CD4-positive, alpha-beta memory T cell (primary cell): ENCODE data around the gene ARHGAP9. TPM values are rescaled to one million over a fixed set of nuclear protein-coding genes. Genes with fewer than 3 reads are reported as not detected.
"Not testable (repeated sequence)": the region's sequence is repeated elsewhere in the genome, so short reads cannot be mapped to it uniquely, and the experiment has no call there.

Experiments
- CTCF ChIA-PET: fragments of 350-600 bp; sonication (Branson Sonifier 250); formaldehyde crosslinking; loops from one replicate; lab custom pipeline; 2021; ENCODE audit warnings: inconsistent platforms; ENCODE audit not compliant: partially characterized antibody; lab: Charles Lee
- POLR2A ChIA-PET: fragments of 350-600 bp; sonication (Branson Sonifier 250); formaldehyde crosslinking; loops from one replicate; lab custom pipeline; 2021; ENCODE audit not compliant: partially characterized antibody; lab: Charles Lee
- DNase-seq, 5 donors: peaks; one replicate each; pipeline versions ENCODE4 v3.0.0 to v3.0.0-alpha.2; 2020 to 2022; ENCODE audit warnings: mixed read lengths in 1 of 5
- H3K27ac ChIP-seq: one replicate; pipeline ENCODE4 v1.7.0; 2013; ENCODE audit warnings: low read depth, low read length
- H3K27me3 ChIP-seq: 2 replicates; pipeline ENCODE4 v1.7.0; 2013; ENCODE audit warnings: mild to moderate bottlenecking, low read length, moderate library complexity; ENCODE audit not compliant: insufficient read depth
- H3K36me3 ChIP-seq: 2 replicates; pipeline ENCODE4 v1.7.0; 2013; ENCODE audit warnings: mild to moderate bottlenecking, low read length, moderate library complexity; ENCODE audit not compliant: insufficient read depth
- H3K4me1 ChIP-seq: 2 replicates; pipeline ENCODE4 v1.7.0; 2013; ENCODE audit warnings: mild to moderate bottlenecking, low read length, moderate library complexity; ENCODE audit not compliant: insufficient read depth
- H3K4me3 ChIP-seq, 2 donors: one replicate each; pipeline ENCODE4 v1.7.0; 2013; ENCODE audit warnings: low read length in 2 of 2, mild to moderate bottlenecking in 1 of 2
- H3K9me3 ChIP-seq, 2 donors: one replicate each; pipeline ENCODE4 v1.7.0; 2013; ENCODE audit warnings: low read length in 2 of 2, control low read depth in 1 of 2; ENCODE audit not compliant: control insufficient read depth in 1 of 2
- H3K27ac Mint-ChIP-seq, 7 donors: one replicate each; pipeline ENCODE4 v1.8.0; 2020 to 2021; ENCODE audit warnings: mixed read lengths in 7 of 7, mild to moderate bottlenecking in 6 of 7, inconsistent platforms in 3 of 7, moderate library complexity in 3 of 7
- H3K27me3 Mint-ChIP-seq, 2 donors: one replicate each; pipeline ENCODE4 v1.8.0; 2020 to 2021; ENCODE audit warnings: mixed read lengths in 2 of 2
- H3K36me3 Mint-ChIP-seq, 2 donors: one replicate each; pipeline ENCODE4 v1.8.0; 2020 to 2021; ENCODE audit warnings: mixed read lengths in 2 of 2, inconsistent platforms in 1 of 2, mild to moderate bottlenecking in 1 of 2
- H3K4me1 Mint-ChIP-seq, 4 donors: one replicate each; pipeline ENCODE4 v1.8.0; 2020 to 2021; ENCODE audit warnings: mixed read lengths in 4 of 4, mild to moderate bottlenecking in 1 of 4
- H3K4me3 Mint-ChIP-seq, 8 donors: one replicate each; pipeline ENCODE4 v1.8.0; 2020 to 2021; ENCODE audit warnings: mixed read lengths in 8 of 8, mild to moderate bottlenecking in 7 of 8, moderate library complexity in 6 of 8, inconsistent platforms in 3 of 8
- H3K9me3 Mint-ChIP-seq, 8 donors: one replicate each; pipeline ENCODE4 v1.8.0; 2020 to 2021; ENCODE audit warnings: mixed read lengths in 8 of 8, mild to moderate bottlenecking in 5 of 8, inconsistent platforms in 3 of 8, moderate library complexity in 1 of 8
- intact Hi-C: fragments of 100-400 bp; cut with micrococcal nuclease; formaldehyde crosslinking; loops from one replicate; pipeline ENCODE4 v1.15.1; 2023
- polyA plus RNA-seq, 2 donors: library from polyadenylated mRNA; unstranded; fragments of 300-500 nt; fragmentation: Illumina TruSeq; gene quantifications; one replicate each; pipeline ENCODE4 v1.2.3, GENCODE V29; 2021
- total RNA-seq, 2 experiments: library from RNA; stranded (reverse); gene quantifications; one replicate each; pipeline ENCODE4 v1.2.3, GENCODE V29; 2021

The ARHGAP9 gene
- total and polyA plus RNA-seq, 4 experiments from 2014 or later = 206 to 278 (median 241) TPM

- Mint-ChIP-seq H3K36me3 (peaks cover 47 to 56% of the 10 kb centered on the region in 2 donors), H3K27me3 (no peaks in the 10 kb centered on the region), H3K27ac (peak overlapping the region in 3 of 7 donors; percentile 33 to 45 (median 39)), H3K9me3 (no peaks in the 10 kb centered on the region), H3K4me3 (no peak overlapping the region), H3K4me1 (peaks cover 0 to 11% (median 7%) of the 10 kb centered on the region in 4 donors)
- Histone ChIP-seq H3K36me3 (peaks cover 47% of the 10 kb centered on the region), H3K27ac (no peak overlapping the region), H3K4me3 (no peak overlapping the region), H3K27me3 (no peaks in the 10 kb centered on the region), H3K4me1 (no peaks in the 10 kb centered on the region), H3K9me3 (no peaks in the 10 kb centered on the region)
- intact Hi-C loops = no loop called here
- DNase-seq = no peak
- POLR2A ChIA-PET = interaction anchor here (0.8 to 1.6 kb wide), 4 partner anchors 9 to 30 kb away, joined by 3 to 4 read pairs (median 3); partner anchors contain the start of gene ARHGAP9
- CTCF ChIA-PET = interaction anchor here (0.7 to 1.3 kb wide), 4 partner anchors 17 to 267 kb away, joined by 3 to 4 read pairs (median 3); partner anchors contain the start of gene ARHGAP9
These were observed 17.2 kb upstream of the ARHGAP9 start for GRCh38 chr12:57496822-57497221.

GRCh38 chr12:57495051-57495701 lies 15.5 kb upstream of the ARHGAP9 start:
- CTCF ChIA-PET, H3K27ac ChIP-seq, DNase-seq, H3K27ac Mint-ChIP-seq, POLR2A ChIA-PET, H3K9me3 Mint-ChIP-seq, H3K4me1 ChIP-seq, H3K27me3 Mint-ChIP-seq, H3K4me3 ChIP-seq, intact Hi-C loops, H3K27me3 ChIP-seq, H3K9me3 ChIP-seq, H3K4me3 Mint-ChIP-seq: not testable (repeated sequence)
- H3K36me3 ChIP-seq = peaks cover 46% of the 10 kb centered on the region
- Mint-ChIP-seq H3K36me3 (peaks cover 46 to 54% of the 10 kb centered on the region in 2 donors), H3K4me1 (peaks cover 0 to 17% (median 10%) of the 10 kb centered on the region in 4 donors)

GRCh38 chr12:57491393-57492280 lies 12.0 kb upstream of the ARHGAP9 start:
- no peaks in the 10 kb centered on the region for H3K27me3 Mint-ChIP-seq
- no peaks in the 10 kb centered on the region for H3K27me3 ChIP-seq
- H3K4me3 Mint-ChIP-seq = peak overlapping the region in 3 of 8 donors; percentile 12 to 64 (median 13)
- ChIA-PET POLR2A (interaction anchor here (6.3 kb wide), 1 partner anchor 15 kb away, joined by 75 read pairs; the partner anchor contains the start of gene ARHGAP9), CTCF (interaction anchor here (1.0 to 3.4 kb wide), 3 partner anchors 12 to 32 kb away, joined by 3 to 10 read pairs (median 4); partner anchors contain the start of genes ARHGAP9 and GLI1)
- peak in 1 of 5 donors; percentile 19 for DNase-seq
- peaks cover 0 to 3% (median 0%) of the 10 kb centered on the region in 8 donors for H3K9me3 Mint-ChIP-seq
- peak overlapping the region; percentile 30 to 86 (median 68) for H3K27ac Mint-ChIP-seq
- H3K4me3 ChIP-seq = no peak overlapping the region
- H3K9me3 ChIP-seq = no peaks in the 10 kb centered on the region
- H3K36me3 ChIP-seq = peaks cover 29% of the 10 kb centered on the region
- intact Hi-C loops = no loop called here
- peaks cover 18 to 38% (median 24%) of the 10 kb centered on the region in 4 donors for H3K4me1 Mint-ChIP-seq
- no peak overlapping the region for H3K27ac ChIP-seq
- H3K4me1 ChIP-seq = peaks cover 23% of the 10 kb centered on the region
- peaks cover 30 to 47% of the 10 kb centered on the region in 2 donors for H3K36me3 Mint-ChIP-seq

- peaks cover 30 to 42% of the 10 kb centered on the region in 2 donors for H3K36me3 Mint-ChIP-seq
- CTCF ChIA-PET = interaction anchor here (0.9 to 3.4 kb wide), 2 partner anchors 9 to 31 kb away, joined by 3 to 10 read pairs; partner anchors contain the start of gene GLI1
- Histone ChIP-seq H3K4me3 (no peak overlapping the region), H3K9me3 (no peaks in the 10 kb centered on the region), H3K27me3 (no peaks in the 10 kb centered on the region), H3K27ac (no peak overlapping the region), H3K4me1 (peaks cover 23% of the 10 kb centered on the region), H3K36me3 (peaks cover 28% of the 10 kb centered on the region)
- POLR2A ChIA-PET = interaction anchor here (2.0 to 6.3 kb wide), 2 partner anchors 13 to 30 kb away, joined by 12 to 75 read pairs; partner anchors contain the start of genes ARHGAP9 and DDIT3
- no peaks in the 10 kb centered on the region for H3K27me3 Mint-ChIP-seq
- no peak overlapping the region for H3K4me3 Mint-ChIP-seq
- peaks cover 18 to 38% (median 25%) of the 10 kb centered on the region in 4 donors for H3K4me1 Mint-ChIP-seq
- peaks cover 0 to 3% (median 0%) of the 10 kb centered on the region in 8 donors for H3K9me3 Mint-ChIP-seq
- intact Hi-C loops = no loop called here
- H3K27ac Mint-ChIP-seq = peak overlapping the region in 2 of 7 donors; percentile 29 to 61
- DNase-seq = no peak
These were observed 10.5 kb upstream of the ARHGAP9 start for GRCh38 chr12:57490126-57490525.

- Mint-ChIP-seq H3K36me3 (peaks cover 30 to 42% of the 10 kb centered on the region in 2 donors), H3K27ac (peak overlapping the region in 6 of 7 donors; percentile 29 to 98 (median 88)), H3K4me1 (peaks cover 18 to 38% (median 25%) of the 10 kb centered on the region in 4 donors), H3K4me3 (peak overlapping the region; percentile 95 to 99 (median 98)), H3K27me3 (no peaks in the 10 kb centered on the region), H3K9me3 (peaks cover 0 to 3% (median 0%) of the 10 kb centered on the region in 8 donors)
- Histone ChIP-seq H3K4me1 (peaks cover 23% of the 10 kb centered on the region), H3K27me3 (no peaks in the 10 kb centered on the region), H3K9me3 (no peaks in the 10 kb centered on the region), H3K27ac (peak overlapping the region; percentile 84), H3K36me3 (peaks cover 28% of the 10 kb centered on the region), H3K4me3 (no peak overlapping the region)
- ChIA-PET CTCF (interaction anchor here (1.2 to 3.4 kb wide), 2 partner anchors 12 to 30 kb away, joined by 3 to 10 read pairs; partner anchors contain the start of gene GLI1), POLR2A (interaction anchor here (2.0 to 6.3 kb wide), 3 partner anchors 12 to 31 kb away, joined by 12 to 75 read pairs (median 18); partner anchors contain the start of genes ARHGAP9, DDIT3 and GLI1)
- no peak for DNase-seq
- intact Hi-C loops = loop anchor here (5.0 kb wide), 1 partner anchor 203 kb away; the partner anchor contains the start of gene OS9
These were observed 9.5 kb upstream of the ARHGAP9 start for GRCh38 chr12:57489157-57489641.

DNA sequence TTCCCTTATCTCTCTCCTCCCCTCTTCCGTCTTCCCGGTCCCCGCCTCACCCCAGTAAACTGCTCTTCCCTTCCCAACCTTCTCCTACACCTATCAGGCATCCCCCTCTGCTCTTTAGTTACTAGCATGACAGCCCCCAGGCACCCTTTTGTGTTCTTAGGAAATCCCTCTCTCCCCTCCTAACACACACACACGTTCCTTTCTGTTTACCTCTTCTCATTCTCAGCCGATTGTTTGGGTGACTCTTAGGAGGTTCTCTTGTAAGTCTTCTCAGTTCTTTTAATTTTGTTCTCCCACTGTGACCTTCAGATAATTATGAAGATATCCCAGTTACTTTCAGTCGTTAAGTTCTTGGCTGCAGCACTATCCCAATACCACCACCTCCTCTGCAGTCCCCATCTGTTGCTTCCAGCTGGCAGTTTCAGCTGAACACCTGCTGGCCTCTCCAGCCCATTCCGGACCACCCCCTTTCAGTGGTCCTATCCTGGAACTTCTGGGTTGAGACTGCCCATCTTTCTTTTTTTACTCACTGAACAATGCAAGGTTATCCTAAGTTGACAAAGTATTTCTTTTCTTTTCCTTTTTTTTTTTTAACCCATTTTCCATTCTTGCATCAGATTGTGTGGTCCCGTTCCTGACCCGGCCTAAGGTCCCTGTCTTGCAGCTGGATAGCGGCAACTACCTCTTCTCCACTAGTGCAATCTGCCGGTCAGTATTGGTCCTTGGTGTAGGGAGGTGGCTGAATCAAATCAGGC lies 8.9 kb upstream of the ARHGAP9 start:
- peaks cover 0 to 3% (median 0%) of the 10 kb centered on the region in 8 donors for H3K9me3 Mint-ChIP-seq

More for the DNA sequence above, 8.9 kb upstream of the ARHGAP9 start:
- H3K27ac ChIP-seq = peak overlapping the region; percentile 84
- H3K4me1 ChIP-seq = peaks cover 23% of the 10 kb centered on the region
- peak overlapping the region; percentile 90 to 99 (median 98) for H3K27ac Mint-ChIP-seq
- H3K36me3 Mint-ChIP-seq = peaks cover 30 to 42% of the 10 kb centered on the region in 2 donors
- H3K9me3 ChIP-seq = no peaks in the 10 kb centered on the region
- peak overlapping the region; percentile 95 to 99 (median 98) for H3K4me3 Mint-ChIP-seq
- peaks cover 28% of the 10 kb centered on the region for H3K36me3 ChIP-seq
- ChIA-PET POLR2A (interaction anchor here (2.0 to 6.3 kb wide), 3 partner anchors 11 to 31 kb away, joined by 12 to 75 read pairs (median 18); partner anchors contain the start of genes ARHGAP9, DDIT3 and GLI1), CTCF (interaction anchor here (1.2 to 3.4 kb wide), 2 partner anchors 12 to 29 kb away, joined by 3 to 10 read pairs; partner anchors contain the start of gene GLI1)
- H3K27me3 ChIP-seq = no peaks in the 10 kb centered on the region
- peaks cover 18 to 39% (median 25%) of the 10 kb centered on the region in 4 donors for H3K4me1 Mint-ChIP-seq
- H3K4me3 ChIP-seq = peak overlapping the region; percentile 78 to 95
- H3K27me3 Mint-ChIP-seq = no peaks in the 10 kb centered on the region
- peak in 1 of 5 donors; percentile 5 for DNase-seq
- intact Hi-C loops = loop anchor here (5.0 kb wide), 1 partner anchor 204 kb away; the partner anchor contains the start of gene OS9
